Measurements from ENCODE around the gene PSD2. TPM values are rescaled to one million over a fixed set of nuclear protein-coding genes. Genes with fewer than 3 reads are reported as not detected.
A peak's percentile ranks its signal among the peaks of the same experiment; 100 is the strongest.

PSD2 gene
- total and polyA plus RNA-seq, 2 experiments from 2014 or later: 0.08 to 0.10 TPM

GRCh38 chr5:139807647-139808030, 12.0 kb downstream of the PSD2 start (continued):
- TF ChIP-seq, protein P1, sequence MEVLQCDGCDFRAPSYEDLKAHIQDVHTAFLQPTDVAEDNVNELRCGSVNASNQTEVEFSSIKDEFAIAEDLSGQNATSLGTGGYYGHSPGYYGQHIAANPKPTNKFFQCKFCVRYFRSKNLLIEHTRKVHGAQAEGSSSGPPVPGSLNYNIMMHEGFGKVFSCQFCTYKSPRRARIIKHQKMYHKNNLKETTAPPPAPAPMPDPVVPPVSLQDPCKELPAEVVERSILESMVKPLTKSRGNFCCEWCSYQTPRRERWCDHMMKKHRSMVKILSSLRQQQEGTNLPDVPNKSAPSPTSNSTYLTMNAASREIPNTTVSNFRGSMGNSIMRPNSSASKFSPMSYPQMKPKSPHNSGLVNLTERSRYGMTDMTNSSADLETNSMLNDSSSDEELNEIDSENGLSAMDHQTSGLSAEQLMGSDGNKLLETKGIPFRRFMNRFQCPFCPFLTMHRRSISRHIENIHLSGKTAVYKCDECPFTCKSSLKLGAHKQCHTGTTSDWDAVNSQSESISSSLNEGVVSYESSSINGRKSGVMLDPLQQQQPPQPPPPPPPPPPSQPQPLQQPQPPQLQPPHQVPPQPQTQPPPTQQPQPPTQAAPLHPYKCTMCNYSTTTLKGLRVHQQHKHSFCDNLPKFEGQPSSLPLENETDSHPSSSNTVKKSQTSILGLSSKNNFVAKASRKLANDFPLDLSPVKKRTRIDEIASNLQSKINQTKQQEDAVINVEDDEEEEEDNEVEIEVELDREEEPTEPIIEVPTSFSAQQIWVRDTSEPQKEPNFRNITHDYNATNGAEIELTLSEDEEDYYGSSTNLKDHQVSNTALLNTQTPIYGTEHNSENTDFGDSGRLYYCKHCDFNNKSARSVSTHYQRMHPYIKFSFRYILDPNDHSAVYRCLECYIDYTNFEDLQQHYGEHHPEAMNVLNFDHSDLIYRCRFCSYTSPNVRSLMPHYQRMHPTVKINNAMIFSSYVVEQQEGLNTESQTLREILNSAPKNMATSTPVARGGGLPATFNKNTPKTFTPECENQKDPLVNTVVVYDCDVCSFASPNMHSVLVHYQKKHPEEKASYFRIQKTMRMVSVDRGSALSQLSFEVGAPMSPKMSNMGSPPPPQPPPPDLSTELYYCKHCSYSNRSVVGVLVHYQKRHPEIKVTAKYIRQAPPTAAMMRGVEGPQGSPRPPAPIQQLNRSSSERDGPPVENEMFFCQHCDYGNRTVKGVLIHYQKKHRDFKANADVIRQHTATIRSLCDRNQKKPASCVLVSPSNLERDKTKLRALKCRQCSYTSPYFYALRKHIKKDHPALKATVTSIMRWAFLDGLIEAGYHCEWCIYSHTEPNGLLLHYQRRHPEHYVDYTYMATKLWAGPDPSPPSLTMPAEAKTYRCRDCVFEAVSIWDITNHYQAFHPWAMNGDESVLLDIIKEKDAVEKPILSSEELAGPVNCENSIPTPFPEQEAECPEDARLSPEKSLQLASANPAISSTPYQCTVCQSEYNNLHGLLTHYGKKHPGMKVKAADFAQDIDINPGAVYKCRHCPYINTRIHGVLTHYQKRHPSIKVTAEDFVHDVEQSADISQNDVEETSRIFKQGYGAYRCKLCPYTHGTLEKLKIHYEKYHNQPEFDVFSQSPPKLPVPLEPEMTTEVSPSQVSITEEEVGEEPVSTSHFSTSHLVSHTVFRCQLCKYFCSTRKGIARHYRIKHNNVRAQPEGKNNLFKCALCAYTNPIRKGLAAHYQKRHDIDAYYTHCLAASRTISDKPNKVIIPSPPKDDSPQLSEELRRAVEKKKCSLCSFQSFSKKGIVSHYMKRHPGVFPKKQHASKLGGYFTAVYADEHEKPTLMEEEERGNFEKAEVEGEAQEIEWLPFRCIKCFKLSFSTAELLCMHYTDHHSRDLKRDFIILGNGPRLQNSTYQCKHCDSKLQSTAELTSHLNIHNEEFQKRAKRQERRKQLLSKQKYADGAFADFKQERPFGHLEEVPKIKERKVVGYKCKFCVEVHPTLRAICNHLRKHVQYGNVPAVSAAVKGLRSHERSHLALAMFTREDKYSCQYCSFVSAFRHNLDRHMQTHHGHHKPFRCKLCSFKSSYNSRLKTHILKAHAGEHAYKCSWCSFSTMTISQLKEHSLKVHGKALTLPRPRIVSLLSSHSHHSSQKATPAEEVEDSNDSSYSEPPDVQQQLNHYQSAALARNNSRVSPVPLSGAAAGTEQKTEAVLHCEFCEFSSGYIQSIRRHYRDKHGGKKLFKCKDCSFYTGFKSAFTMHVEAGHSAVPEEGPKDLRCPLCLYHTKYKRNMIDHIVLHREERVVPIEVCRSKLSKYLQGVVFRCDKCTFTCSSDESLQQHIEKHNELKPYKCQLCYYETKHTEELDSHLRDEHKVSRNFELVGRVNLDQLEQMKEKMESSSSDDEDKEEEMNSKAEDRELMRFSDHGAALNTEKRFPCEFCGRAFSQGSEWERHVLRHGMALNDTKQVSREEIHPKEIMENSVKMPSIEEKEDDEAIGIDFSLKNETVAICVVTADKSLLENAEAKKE (CRISPR knock-in tag; IDR thresholded peaks at IDR 0.05): no peak
- TF ChIP-seq ETS1 (IDR thresholded peaks at IDR 0.05) (no peak), EZH2phosphoT487 (IDR thresholded peaks at IDR 0.05; ENCODE audit: unreplicated experiment) (no peak)

DNA sequence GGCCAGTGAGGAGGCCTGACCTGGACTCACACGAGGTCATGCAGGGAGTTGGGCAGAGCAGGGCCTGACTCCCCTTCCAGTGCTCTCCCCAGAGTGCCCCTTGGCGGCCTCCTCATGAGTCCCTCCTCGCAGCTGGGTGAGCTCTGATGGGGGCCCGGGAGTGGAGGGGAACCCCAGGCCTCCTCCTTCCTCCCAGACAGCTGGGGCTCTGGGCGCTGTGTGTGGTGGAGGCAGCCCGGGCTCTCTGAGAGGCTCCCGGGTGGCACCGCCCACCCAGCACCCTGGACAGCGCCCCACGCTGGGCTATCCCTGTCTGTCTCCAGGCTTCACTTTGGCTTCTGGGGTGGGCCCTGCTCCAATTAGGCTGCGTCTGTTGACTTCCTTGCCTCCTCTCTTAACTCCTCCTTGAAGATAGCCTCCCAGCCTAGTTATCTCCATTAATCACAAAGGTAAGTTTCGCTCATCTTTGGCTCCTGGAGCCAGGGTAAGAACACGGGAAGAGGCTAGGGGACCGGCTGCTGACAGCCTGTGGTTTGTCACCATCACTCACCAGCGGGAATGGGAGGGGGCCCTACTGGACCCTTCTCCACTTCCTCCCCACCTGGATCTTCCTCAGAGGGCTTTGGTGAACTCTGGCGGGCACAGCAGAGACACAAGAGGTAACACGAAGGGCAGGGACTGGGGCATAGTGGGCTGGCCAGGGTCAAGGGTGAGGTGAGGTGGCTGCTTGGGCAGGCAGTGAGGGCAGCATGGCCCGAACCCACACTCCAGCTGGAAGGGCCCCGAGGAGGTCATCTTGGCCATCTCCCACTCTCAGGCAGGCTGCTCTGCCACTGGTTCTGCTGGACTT, 13.1 kb downstream of the PSD2 start:
- Mint-ChIP-seq H3K36me3 (ENCODE audit: low read depth) (no peaks in the 10 kb centered on the region), H3K4me1 (no peaks in the 10 kb centered on the region; the same call in 2 of the 3 replicates), H3K4me3 (no peak overlapping the region), H3K9me3 (no peaks in the 10 kb centered on the region; the same call in 2 of the 3 replicates), H3K27ac (no peak overlapping the region), H3K27me3 (ENCODE audit: insufficient read depth, low read depth, poor library complexity) (peaks cover 23% of the 10 kb centered on the region)
- H3K79me2 ChIP-seq (replicated peaks; ENCODE audit: insufficient read depth): no peaks in the 10 kb centered on the region
- no peaks in the 10 kb centered on the region for H3K36me3 ChIP-seq (ENCODE audit: insufficient read depth)
- no peaks in the 10 kb centered on the region for H3K4me1 ChIP-seq (ENCODE audit: insufficient read depth)
- DNase-seq (ENCODE audit: low spot score) (peak; percentile 78), ATAC-seq (peak; percentile 97)
- no peak overlapping the region for H3K4me3 ChIP-seq
- no peaks in the 10 kb centered on the region for H3F3A ChIP-seq (replicated peaks; ENCODE audit: low read depth)
- no peak overlapping the region for H3K27ac ChIP-seq (ENCODE audit: low read depth)
- H4K20me1 ChIP-seq (replicated peaks; ENCODE audit: insufficient read depth): no peaks in the 10 kb centered on the region
- H3K27me3 ChIP-seq (ENCODE audit: insufficient read depth): no peaks in the 10 kb centered on the region
- no peak overlapping the region for H3K4me2 ChIP-seq
- no peak overlapping the region for H2AFZ ChIP-seq
- H3K9me2 ChIP-seq (ENCODE audit: insufficient read depth): no peaks in the 10 kb centered on the region
- no peak for TF ChIP-seq EZH2phosphoT487 (IDR thresholded peaks at IDR 0.05; ENCODE audit: unreplicated experiment)
- no peak for TF ChIP-seq EZH2 (IDR thresholded peaks at IDR 0.05; ENCODE audit: low read depth, unreplicated experiment)
- TF ChIP-seq, protein P2, sequence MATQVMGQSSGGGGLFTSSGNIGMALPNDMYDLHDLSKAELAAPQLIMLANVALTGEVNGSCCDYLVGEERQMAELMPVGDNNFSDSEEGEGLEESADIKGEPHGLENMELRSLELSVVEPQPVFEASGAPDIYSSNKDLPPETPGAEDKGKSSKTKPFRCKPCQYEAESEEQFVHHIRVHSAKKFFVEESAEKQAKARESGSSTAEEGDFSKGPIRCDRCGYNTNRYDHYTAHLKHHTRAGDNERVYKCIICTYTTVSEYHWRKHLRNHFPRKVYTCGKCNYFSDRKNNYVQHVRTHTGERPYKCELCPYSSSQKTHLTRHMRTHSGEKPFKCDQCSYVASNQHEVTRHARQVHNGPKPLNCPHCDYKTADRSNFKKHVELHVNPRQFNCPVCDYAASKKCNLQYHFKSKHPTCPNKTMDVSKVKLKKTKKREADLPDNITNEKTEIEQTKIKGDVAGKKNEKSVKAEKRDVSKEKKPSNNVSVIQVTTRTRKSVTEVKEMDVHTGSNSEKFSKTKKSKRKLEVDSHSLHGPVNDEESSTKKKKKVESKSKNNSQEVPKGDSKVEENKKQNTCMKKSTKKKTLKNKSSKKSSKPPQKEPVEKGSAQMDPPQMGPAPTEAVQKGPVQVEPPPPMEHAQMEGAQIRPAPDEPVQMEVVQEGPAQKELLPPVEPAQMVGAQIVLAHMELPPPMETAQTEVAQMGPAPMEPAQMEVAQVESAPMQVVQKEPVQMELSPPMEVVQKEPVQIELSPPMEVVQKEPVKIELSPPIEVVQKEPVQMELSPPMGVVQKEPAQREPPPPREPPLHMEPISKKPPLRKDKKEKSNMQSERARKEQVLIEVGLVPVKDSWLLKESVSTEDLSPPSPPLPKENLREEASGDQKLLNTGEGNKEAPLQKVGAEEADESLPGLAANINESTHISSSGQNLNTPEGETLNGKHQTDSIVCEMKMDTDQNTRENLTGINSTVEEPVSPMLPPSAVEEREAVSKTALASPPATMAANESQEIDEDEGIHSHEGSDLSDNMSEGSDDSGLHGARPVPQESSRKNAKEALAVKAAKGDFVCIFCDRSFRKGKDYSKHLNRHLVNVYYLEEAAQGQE (IDR thresholded peaks at IDR 0.05; ENCODE audit: unreplicated experiment): peak; percentile 93
- TF ChIP-seq CREB1 (CRISPR knock-in tag; IDR thresholded peaks at IDR 0.05; ENCODE audit: low read depth): no peak
- TF ChIP-seq JUNB (IDR thresholded peaks at IDR 0.05; ENCODE audit: unreplicated experiment): no peak
- no peak for TF ChIP-seq STAT1 (IDR thresholded peaks at IDR 0.05; ENCODE audit: unreplicated experiment)
